RPMI8226 (cell line): ENCODE results near the gene NETO2.
"Not testable (repeated sequence)": the region's sequence is repeated elsewhere in the genome, so short reads cannot be mapped to it uniquely, and the experiment has no call there.

ENCODE experiments used
- DNase-seq: peaks from one replicate; pipeline ENCODE4 v3.0.0-alpha.2; 2015

The NETO2 gene

GRCh38 chr16:47064775-47065174 is 79.0 kb downstream of the NETO2 start:
- no peak for DNase-seq

GRCh38 chr16:47063011-47063724 is 80.6 kb downstream of the NETO2 start:
- no peak for DNase-seq

DNA sequence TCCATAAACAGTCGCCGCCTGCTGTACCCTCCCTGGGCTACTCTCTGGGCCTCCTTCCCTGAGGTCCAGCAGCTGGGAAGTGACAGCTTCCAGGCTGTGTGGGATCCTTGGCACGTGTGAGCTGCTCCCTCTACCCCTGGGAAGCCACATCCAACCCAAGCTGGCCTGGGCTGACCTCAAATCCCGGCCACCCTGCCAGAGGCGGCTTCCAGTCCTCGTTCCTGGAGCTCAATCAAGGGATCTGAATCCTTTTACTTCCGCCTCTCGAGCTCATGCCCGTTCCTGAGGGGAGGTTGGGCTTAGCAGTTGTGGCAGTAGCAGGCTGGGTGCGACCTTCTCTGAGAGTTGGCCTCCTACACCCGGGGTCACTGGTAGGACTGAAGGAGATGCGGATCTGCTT is 82.5 kb downstream of the NETO2 start:
- no peak for DNase-seq

- no peak for DNase-seq
Observed at GRCh38 chr16:47060596-47060995, 83.1 kb downstream of the NETO2 start.

- DNase-seq: no peak
Observed at GRCh38 chr16:47059991-47060390, 83.8 kb downstream of the NETO2 start.

- DNase-seq: not testable (repeated sequence)
Observed at GRCh38 chr16:47059130-47059529, 84.6 kb downstream of the NETO2 start.

- no peak for DNase-seq
Observed at GRCh38 chr16:47058295-47059086, 85.3 kb downstream of the NETO2 start.

DNA sequence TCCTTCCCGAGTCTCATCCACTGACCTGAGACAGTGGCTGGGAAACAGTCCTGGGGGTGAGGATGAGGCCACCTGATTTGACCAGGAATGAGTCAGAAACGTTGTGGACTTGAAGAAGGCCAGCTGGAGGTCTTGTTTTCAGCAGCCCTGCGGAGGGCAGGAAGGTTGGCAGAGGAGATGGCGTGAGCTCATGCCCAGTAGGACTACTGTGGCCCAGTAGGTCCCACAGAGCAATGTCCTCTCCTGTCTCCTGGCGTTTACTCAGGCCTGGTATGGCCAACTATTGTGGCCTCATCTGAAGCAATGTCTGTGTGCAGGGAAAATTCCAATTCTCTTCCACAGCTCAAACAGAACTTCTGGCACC is 86.1 kb downstream of the NETO2 start:
- no peak for DNase-seq

DNA sequence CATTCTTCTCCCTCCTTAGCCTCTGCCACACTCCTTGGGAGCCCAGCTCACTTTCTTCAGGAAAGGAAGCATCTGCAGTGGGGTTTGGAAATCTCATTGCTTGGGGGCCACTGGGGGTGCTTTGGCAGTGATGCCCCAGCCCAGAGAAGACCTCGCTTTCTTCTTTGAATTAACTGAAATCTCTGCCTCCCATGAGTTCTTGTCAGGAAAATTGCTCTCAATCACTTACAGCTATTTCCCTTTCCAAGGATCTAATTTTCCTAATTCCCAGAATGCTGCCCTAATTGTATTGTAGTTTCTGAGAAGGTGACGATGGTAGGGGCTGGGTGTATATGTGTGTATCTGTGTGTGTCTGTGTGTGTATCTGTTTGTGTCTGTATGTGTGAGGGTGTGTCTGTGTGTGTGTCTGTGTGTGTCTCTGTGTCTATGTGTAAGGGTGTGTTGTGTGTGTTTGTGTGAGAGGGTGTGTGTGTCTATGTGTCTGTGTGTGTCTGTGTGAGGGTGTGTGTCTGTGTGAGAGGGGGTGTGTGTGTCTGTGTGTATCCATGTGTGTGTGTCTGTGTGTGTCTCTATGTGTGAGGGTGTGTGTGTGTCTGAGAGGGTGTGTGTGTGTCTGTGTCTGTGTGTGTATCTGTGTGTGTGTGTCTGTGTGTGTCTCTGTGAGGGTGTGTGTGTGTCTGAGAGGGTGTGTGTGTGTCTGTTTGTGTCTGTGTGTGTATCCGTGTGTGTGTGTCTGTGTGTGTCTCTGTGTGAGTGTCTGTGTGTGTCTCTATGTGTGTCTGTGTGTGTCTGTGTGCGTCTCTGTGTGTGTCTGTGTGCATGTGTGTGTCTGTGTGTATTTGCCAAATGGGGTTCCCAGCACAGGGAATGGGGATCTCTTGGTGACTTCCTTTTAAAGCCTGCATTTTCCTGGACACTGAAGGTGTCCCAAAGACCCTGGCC is 86.8 kb downstream of the NETO2 start:
- no peak for DNase-seq

- not testable (repeated sequence) for DNase-seq
Observed at GRCh38 chr16:47056061-47056460, 87.7 kb downstream of the NETO2 start.

- DNase-seq: no peak
Observed at GRCh38 chr16:47055136-47055885, 88.4 kb downstream of the NETO2 start.

DNA sequence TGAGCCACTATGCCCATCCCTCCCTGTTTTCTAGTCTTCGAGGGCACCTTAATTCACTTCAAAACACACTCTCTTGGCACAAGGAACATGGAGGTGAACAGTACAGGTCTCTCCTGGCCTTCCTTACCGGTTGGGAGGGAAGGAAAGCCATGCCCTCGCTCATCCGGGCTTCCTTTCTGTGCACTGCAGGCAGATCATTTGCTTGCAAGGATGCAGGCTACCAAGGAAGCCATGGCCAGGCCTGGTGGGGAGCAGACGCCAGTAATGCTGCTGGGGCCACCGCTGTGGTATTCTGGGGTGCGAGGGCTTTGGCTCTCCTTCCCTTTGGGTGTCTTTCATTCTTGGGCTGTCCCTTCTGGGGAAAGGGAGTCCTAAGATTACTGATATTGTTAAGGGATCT is 89.4 kb downstream of the NETO2 start:
- no peak for DNase-seq

DNA sequence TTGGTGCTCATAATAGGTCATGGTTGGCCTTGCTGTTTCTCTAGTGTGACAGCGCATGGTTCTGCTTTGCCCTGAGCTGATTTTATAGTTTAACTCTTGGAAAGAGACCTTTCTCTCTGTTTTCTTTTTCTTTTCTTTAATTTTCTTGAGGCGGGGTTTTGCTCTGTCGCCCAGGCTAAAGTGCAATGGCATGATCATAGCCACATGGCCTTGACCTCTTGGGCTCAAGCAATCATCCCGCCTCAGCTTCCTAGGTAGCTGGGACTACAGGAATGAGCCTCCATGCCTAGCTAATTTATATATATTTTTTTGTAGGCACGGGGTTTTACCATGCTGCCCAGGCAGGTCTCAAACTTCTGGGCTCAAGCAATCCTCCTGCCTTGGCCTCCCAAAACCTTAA is 89.8 kb downstream of the NETO2 start:
- DNase-seq: no peak

DNA sequence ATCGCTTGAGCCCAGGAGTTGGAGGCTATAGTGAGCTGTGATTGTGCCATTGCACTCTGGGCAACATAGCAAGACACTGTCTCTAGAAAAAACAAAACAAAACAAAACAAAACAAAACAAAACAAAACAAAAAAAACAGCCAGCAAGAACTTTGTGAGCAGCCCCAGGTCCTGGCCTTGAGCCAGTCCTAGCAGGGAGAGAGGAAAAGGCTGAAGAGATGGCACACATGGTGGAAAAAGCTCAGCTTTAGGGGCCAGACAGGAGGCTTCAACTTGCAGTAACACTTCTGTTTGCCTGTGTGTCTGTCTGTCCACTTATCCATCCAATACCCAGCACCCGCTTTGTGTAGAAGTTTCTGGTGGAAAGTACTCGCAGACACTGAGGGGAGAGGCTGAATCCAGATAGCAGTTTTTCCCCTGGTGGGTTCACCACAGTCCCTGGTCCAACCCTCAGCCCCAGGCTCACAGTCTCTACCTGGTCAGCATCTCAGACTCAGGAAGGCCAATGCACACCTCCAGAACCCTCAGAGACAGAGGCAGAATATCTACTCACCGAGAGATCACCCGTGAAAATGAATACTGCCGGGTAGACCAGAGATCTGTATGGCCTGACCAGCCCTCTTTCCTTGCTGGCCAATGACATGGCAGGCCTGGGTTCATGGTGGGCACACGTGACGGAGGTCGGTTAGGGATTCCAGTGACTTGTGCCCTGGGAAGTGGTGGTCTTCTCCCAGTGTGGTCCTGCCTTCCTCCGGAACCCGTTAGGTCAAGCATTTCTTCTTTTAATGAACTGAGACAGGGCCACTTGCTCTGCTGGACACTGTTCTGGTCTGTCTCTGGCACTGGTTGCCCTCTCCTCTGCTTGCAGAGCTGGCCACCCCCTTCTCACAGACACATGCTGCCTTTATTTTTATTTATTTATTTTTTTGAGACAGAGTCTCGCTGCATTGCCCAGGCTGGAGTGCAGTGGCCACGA is 90.8 kb downstream of the NETO2 start:
- DNase-seq: peak; percentile 19

- no peak for DNase-seq
Observed at GRCh38 chr16:47051031-47051430, 92.7 kb downstream of the NETO2 start.

DNA sequence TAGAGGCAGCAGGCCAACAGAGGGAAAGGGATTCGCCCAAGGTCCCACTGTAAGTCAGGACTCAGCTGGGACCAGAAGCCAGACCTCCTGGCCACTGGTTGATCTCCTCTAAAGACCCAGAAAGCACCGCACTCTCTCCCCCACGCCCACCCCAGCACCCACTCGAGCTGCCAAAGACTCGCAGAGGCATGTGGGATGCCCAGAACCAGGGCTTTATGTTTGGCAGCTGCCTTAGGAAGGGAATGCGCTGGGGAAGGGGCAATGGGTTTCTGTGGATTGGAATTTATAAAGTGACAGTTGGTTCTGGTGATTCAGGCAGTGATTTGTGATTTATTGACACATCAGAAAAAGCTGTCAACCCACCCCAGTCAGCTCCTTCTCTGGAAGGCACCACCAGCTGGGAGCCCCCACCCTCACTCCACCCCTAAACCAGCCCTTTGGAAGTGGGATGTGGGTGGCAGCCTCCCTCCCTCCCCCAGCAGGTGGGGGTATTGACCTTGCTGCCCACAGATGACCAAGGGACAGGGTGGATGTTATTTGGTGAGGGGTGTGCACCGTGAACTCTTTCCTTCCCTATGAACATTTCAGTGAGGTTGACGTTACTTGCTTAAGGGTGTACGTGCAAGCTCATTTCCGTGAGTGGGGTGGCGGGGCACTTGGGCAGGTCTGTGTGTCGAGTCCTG is 93.7 kb downstream of the NETO2 start:
- no peak for DNase-seq

GRCh38 chr16:47047524-47048203 is 96.1 kb downstream of the NETO2 start:
- DNase-seq: no peak

DNA sequence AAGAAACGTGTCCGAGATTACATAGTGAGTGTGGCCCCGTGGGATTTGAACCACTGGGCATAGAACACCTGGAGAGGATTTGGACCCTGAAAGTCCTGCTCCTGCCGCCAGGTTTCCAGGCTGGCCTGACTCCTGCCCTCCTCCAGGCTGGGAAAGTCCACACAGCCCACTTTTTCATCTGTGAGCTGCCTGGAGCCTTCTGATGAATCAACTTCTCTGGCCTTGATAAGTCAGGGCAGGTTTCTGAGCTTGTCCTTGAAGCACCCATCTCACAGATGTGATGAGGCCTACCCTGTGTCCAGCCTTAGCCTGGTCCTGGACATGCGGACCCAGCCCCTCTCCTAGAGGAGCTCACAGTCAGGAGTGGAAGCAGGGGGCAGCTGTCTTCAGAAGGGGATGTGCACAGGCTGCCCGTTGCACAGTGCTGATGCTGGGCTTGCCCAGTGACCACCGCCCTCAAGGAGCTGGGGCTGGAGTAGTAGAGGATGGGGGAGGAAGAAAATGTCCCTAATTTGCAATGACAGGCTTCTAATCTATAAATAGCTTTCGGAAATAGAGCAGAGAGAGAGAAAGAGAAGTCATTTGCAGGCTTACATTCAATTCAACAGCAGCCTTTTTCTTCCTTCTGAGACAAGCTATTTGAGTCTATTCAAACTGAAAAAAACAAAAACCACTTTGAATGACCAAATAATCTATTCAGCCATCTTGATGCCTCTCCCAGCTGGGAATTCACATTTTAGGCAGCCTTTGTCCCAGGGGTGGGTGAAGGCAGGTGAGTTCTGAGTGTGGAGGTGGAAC is 96.8 kb downstream of the NETO2 start:
- no peak for DNase-seq

DNA sequence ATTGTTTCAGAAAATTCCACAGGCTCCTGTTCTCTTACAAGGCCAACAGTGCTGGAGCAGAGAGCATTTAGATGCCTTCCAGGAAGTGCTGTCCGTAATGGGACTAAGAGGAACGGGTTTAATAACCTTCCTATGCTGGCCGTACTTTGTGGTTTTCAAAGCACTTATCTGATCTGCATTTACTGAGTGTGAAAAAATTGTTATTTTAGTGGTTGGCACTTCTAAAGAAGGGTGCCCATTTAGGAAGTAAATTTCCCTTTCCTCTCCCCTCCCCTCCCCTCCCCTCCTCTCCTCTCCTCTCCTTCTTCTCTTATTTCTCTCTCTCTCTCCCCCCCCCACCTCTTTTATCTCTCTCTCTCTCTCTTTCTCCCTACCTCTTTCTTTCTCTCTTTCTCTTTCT is 98.3 kb downstream of the NETO2 start:
- no peak for DNase-seq
